B cell (primary cell): ENCODE measurements around the gene TBC1D1.

ENCODE experiments used
- CTCF ChIP-seq: fragments of 200-600 bp; IDR thresholded peaks from one replicate; pipeline ENCODE4 v1.8.0; 2022; ENCODE audit warnings: antibody characterized with exemption, mild to moderate bottlenecking
- EZH2 ChIP-seq: IDR thresholded peaks from 2 replicates; pipeline ENCODE4 v1.6.1; 2012; ENCODE audit warnings: borderline replicate concordance, low read depth, mild to moderate bottlenecking, moderate library complexity, low read length; ENCODE audit not compliant: insufficient read depth, poor library complexity, severe bottlenecking

- TF ChIP-seq CTCF (no peak), EZH2 (no peak)
Observed at GRCh38 chr4:37973441-37973840, 82.6 kb downstream of the TBC1D1 start.
